GM12878 (cell line): Measurements from ENCODE around the gene LTA. TPM values are rescaled to one million over a fixed set of nuclear protein-coding genes. Genes with fewer than 3 reads are reported as not detected.

ENCODE experiments used
- ATAC-seq: fragments of 200-7000 bp; cut with Tn5 transposase; 3 replicates; pipeline ENCODE4 v1.9.1; 2020; ENCODE audit warnings: mild to moderate bottlenecking, moderate library complexity
- BruUV-seq: library from RNA; stranded (reverse); fragments of 400-500 nt; replicated peaks from 2 replicates; lab custom pipeline; 2021; lab: Mats Ljungman, UMichigan
- CTCF ChIA-PET: fragments of 300-600 bp; sonication (Branson Sonifier 250); formaldehyde crosslinking; extraction: SDS; loops from one replicate; lab custom pipeline; 2021; ENCODE audit warnings: inconsistent platforms; lab: Yijun Ruan, JAX
- POLR2A ChIA-PET: fragments of 350-600 bp; formaldehyde crosslinking; extraction: SDS; loops from one replicate; lab custom pipeline; 2021; ENCODE audit warnings: inconsistent platforms; lab: Charles Lee
- RAD21 ChIA-PET: fragments of 300-600 bp; sonication (Branson Sonifier 250); formaldehyde crosslinking; loops from one replicate; lab custom pipeline; 2023; ENCODE audit warnings: antibody characterized with exemption; ENCODE audit not compliant: unreplicated experiment; lab: Charles Lee
- SMC1A ChIA-PET: fragments of 300-600 bp; sonication (Branson Sonifier 250); formaldehyde crosslinking; loops from one replicate; lab custom pipeline; 2023; ENCODE audit not compliant: unreplicated experiment, uncharacterized antibody; lab: Charles Lee
- DNase-seq: peaks from one replicate; pipeline ENCODE4 v3.0.0-alpha.2; 2011; ENCODE audit warnings: low read depth, low spot score
- FAIRE-seq: peaks from 3 replicates; lab custom pipeline; 2011; peaks lifted over from hg19 to GRCh38; lab: Jason Lieb, UNC
- H2AFZ ChIP-seq: 2 replicates; pipeline ENCODE4 v1.6.0; 2011; ENCODE audit warnings: low read depth, low read length, control low read depth; ENCODE audit not compliant: control insufficient read depth
- H3K27ac ChIP-seq: 2 replicates; pipeline ENCODE4 v1.5.1; 2011; ENCODE audit warnings: control low read depth; ENCODE audit not compliant: control insufficient read depth, insufficient read depth
- H3K27me3 ChIP-seq, 2 experiments: replicated peaks in 1 of 2; 2 replicates each; pipeline versions ENCODE4 v1.6.0 to v1.6.1; 2011; ENCODE audit warnings: low read length in 1 of 2; ENCODE audit not compliant: control insufficient read depth in 2 of 2, insufficient read depth in 2 of 2
- H3K36me3 ChIP-seq, 2 experiments: 2 replicates each; pipeline ENCODE4 v1.5.1; 2011; ENCODE audit warnings: low read length in 1 of 2; ENCODE audit not compliant: control insufficient read depth in 2 of 2, insufficient read depth in 2 of 2
- H3K4me1 ChIP-seq: 2 replicates; pipeline ENCODE4 v1.6.1; 2011; ENCODE audit warnings: mild to moderate bottlenecking, low read length, moderate library complexity, mixed read lengths; ENCODE audit not compliant: control insufficient read depth, insufficient read depth
- H3K4me2 ChIP-seq: 2 replicates; pipeline ENCODE4 v1.6.0; 2011; ENCODE audit warnings: control low read depth; ENCODE audit not compliant: control insufficient read depth, insufficient read depth
- H3K4me3 ChIP-seq: fragments of 200-600 bp; sonication (generic); 2 replicates; pipeline ENCODE4 v1.5.1; 2016
- H3K79me2 ChIP-seq: 2 replicates; pipeline ENCODE4 v1.6.0; 2011; ENCODE audit warnings: low read length; ENCODE audit not compliant: control insufficient read depth, insufficient read depth
- H3K9ac ChIP-seq: 2 replicates; pipeline ENCODE4 v1.8.0; 2011; ENCODE audit warnings: low read length, control low read depth, mixed read lengths; ENCODE audit not compliant: control insufficient read depth, insufficient read depth
- H3K9me3 ChIP-seq: replicated peaks from 3 replicates; pipeline ENCODE4 v1.5.1; 2011; ENCODE audit warnings: mild to moderate bottlenecking, low read length; ENCODE audit not compliant: control insufficient read depth, insufficient read depth
- H4K20me1 ChIP-seq: 2 replicates; pipeline ENCODE4 v1.6.0; 2011; ENCODE audit not compliant: control insufficient read depth, insufficient read depth
- ATF3 ChIP-seq: IDR thresholded peaks from 2 replicates; pipeline ENCODE4 v1.6.1; 2011; ENCODE audit warnings: low read depth, mild to moderate bottlenecking, low read length, moderate library complexity, borderline replicate concordance; ENCODE audit errors: extremely low read depth
- CBFB ChIP-seq: IDR thresholded peaks from 2 replicates; pipeline ENCODE4 v1.6.1; 2016; ENCODE audit warnings: antibody characterized with exemption, low read depth
- E2F4 ChIP-seq: IDR thresholded peaks from 2 replicates; pipeline ENCODE4 v1.6.1; 2012; ENCODE audit warnings: low read depth, low read length, improper control_type of control experiment
- E2F8 ChIP-seq: fragments of 450-650 bp; IDR thresholded peaks from 2 replicates; pipeline ENCODE4 v1.6.1; 2018; ENCODE audit warnings: mild to moderate bottlenecking, low read depth, moderate library complexity; ENCODE audit not compliant: partially characterized antibody
- HCFC1 ChIP-seq: fragments of 150-350 bp; IDR thresholded peaks from 2 replicates; pipeline ENCODE4 v1.6.1; 2014; ENCODE audit warnings: low read length
- IKZF1 ChIP-seq: fragments of 450-650 bp; conservative IDR thresholded peaks from 2 replicates; pipeline ENCODE4 v1.6.1; 2017; ENCODE audit warnings: antibody characterized with exemption, mild to moderate bottlenecking
- LARP7 ChIP-seq: fragments of 450-650 bp; IDR thresholded peaks from 2 replicates; pipeline ENCODE4 v1.6.1; 2017; ENCODE audit warnings: mild to moderate bottlenecking
- NR2C2 ChIP-seq: IDR thresholded peaks from 2 replicates; pipeline ENCODE4 v1.6.1; 2011; ENCODE audit warnings: borderline replicate concordance, low read depth; ENCODE audit not compliant: control insufficient read depth, insufficient read length
- PBX3 ChIP-seq: IDR thresholded peaks from 2 replicates; pipeline ENCODE4 v1.6.1; 2011; ENCODE audit warnings: mild to moderate bottlenecking, low read depth, low read length, moderate library complexity; ENCODE audit not compliant: insufficient replicate concordance
- PML ChIP-seq: IDR thresholded peaks from 2 replicates; pipeline ENCODE4 v1.6.1; 2012; ENCODE audit warnings: low read length, inconsistent platforms
- RBBP5 ChIP-seq: fragments of 200-600 bp; sonication (generic); conservative IDR thresholded peaks from 2 replicates; pipeline ENCODE4 v1.6.1; 2016
- RUNX3 ChIP-seq: IDR thresholded peaks from 2 replicates; pipeline ENCODE4 v1.6.1; 2012; ENCODE audit warnings: low read length, inconsistent platforms
- SIN3A ChIP-seq: IDR thresholded peaks from 2 replicates; pipeline ENCODE4 v1.6.1; 2012; ENCODE audit warnings: low read depth, low read length, improper control_type of control experiment
- SIX5 ChIP-seq: IDR thresholded peaks from 2 replicates; pipeline ENCODE4 v1.6.1; 2011; ENCODE audit warnings: mild to moderate bottlenecking, low read depth, low read length, moderate library complexity; ENCODE audit not compliant: severe bottlenecking
- SMC3 ChIP-seq: IDR thresholded peaks from 2 replicates; pipeline ENCODE4 v1.6.1; 2011; ENCODE audit warnings: low read length, improper control_type of control experiment, borderline replicate concordance
- TAF1 ChIP-seq: IDR thresholded peaks from 2 replicates; pipeline ENCODE4 v1.6.1; 2011; ENCODE audit warnings: mild to moderate bottlenecking, low read depth, low read length, borderline replicate concordance
- ZBTB33 ChIP-seq: fragments of 450-650 bp; IDR thresholded peaks from 2 replicates; pipeline ENCODE4 v1.6.1; 2017; ENCODE audit warnings: mild to moderate bottlenecking
- ZNF384 ChIP-seq: IDR thresholded peaks from 2 replicates; pipeline ENCODE4 v1.6.1; 2012; ENCODE audit warnings: low read depth, mild to moderate bottlenecking, low read length, improper control_type of control experiment, borderline replicate concordance
- whole genome bisulfite sequencing: methylation state at CpG from one replicate; pipeline ENCODE4 v1.1.6; 2016; ENCODE audit warnings: low lambda C conversion rate; ENCODE audit not compliant: insufficient replicate concordance, insufficient coverage; ENCODE audit errors: missing lambda C conversion rate; 5-methylcytosine and 5-hydroxymethylcytosine counted together
- in situ Hi-C: fragments of 300-500 bp; cut with MboI; formaldehyde crosslinking; loops from 9 replicates; pipeline ENCODE4 v1.14.3; 2018; ENCODE audit warnings: mixed read lengths
- intact Hi-C: fragments of 100-400 bp; cut with micrococcal nuclease; formaldehyde crosslinking; loops from one replicate; pipeline ENCODE4 v1.14.2; 2022; ENCODE audit not compliant: unreplicated experiment
- polyA plus RNA-seq, 11 experiments: library from polyadenylated mRNA; depleted of rRNA in 4 of 11; unstranded in 6 of 11; stranded (reverse) in 5 of 11; fragments of >200 nt; fragmentation: Nextera tagmentation in 4 of 11; fragmentation: Illumina TruSeq in 1 of 11; extraction: Ambion mirVana in 4 of 11; extraction: Trizol in 1 of 11; gene quantifications; 1 replicate in 1 of 11; 2 replicates in 10 of 11; pipeline versions ENCODE4 v1.2.1 to v1.2.3, GENCODE V29; 2011 to 2016; ENCODE audit warnings: inconsistent platforms in 2 of 11, missing spikeins in 2 of 11, low read depth in 1 of 11
- total RNA-seq, 4 experiments: library from RNA; depleted of rRNA in 3 of 4; stranded (reverse); fragments of >200 nt in 3 of 4; fragmentation: Illumina TruSeq in 1 of 4; extraction: Trizol in 1 of 4; gene quantifications; 2 replicates each; pipeline versions ENCODE4 v1.2.1 to v1.2.3, GENCODE V29; 2013 to 2021

LTA gene
- total and polyA plus RNA-seq, 10 of the 15 experiments (the other 5 are each of a cell fraction or from before 2014, with no cell fraction given): 27.5 to 100 (median 75.1) TPM

- RAD21 ChIA-PET: interaction anchor here (16.9 kb wide), 1 partner anchor 52 kb away, joined by 668 read pairs; the partner anchor contains the start of gene NCR3
- no peaks in the 10 kb centered on the region for H3K9me3 ChIP-seq
- POLR2A ChIA-PET: interaction anchor here (0.6 kb wide), 1 partner anchor 65 kb away, joined by 3 read pairs; no protein-coding TSS in a partner anchor
- peaks cover 46% of the 10 kb centered on the region for H3K79me2 ChIP-seq
- intact Hi-C loops: loop anchor here (10.0 kb wide), 1 partner anchor 360 kb away; the partner anchor contains the start of gene ZBTB12
- H3K4me1 ChIP-seq: peaks cover 12% of the 10 kb centered on the region; the same call in 1 of the 2 replicates
- H3K27me3 ChIP-seq: no peaks in the 10 kb centered on the region
- DNase-seq (no peak), FAIRE-seq (no peak), ATAC-seq (no peak)
- 48% methylated on average over 2 of the region's 2 CpGs for WGBS
- no peak overlapping the region for H2AFZ ChIP-seq
- BruUV-seq: no TSS peak
- H3K36me3 ChIP-seq: peaks cover 3 to 5% of the 10 kb centered on the region in 2 experiments
- in situ Hi-C loops: loop anchor here (5.0 to 10.0 kb wide), 3 partner anchors 52 to 290 kb away; no protein-coding TSS in a partner anchor
- H3K27ac ChIP-seq: no peak overlapping the region
- H3K4me2 ChIP-seq: no peak overlapping the region
- CTCF ChIA-PET: interaction anchor here (0.8 to 34.8 kb wide), 2 partner anchors 43 to 194 kb away, joined by 3 to 2098 read pairs; partner anchors contain the start of genes LST1, LTB, NCR3 and TNF
- SMC1A ChIA-PET: interaction anchor here (34.7 kb wide), 1 partner anchor 39 kb away, joined by 1989 read pairs; the partner anchor contains the start of genes LST1, LTA, LTB and NCR3
- no peak overlapping the region for H3K4me3 ChIP-seq
- H3K9ac ChIP-seq: no peak overlapping the region
- peaks cover 8% of the 10 kb centered on the region for H4K20me1 ChIP-seq
- TF ChIP-seq SIN3A (no peak), IKZF1 (no peak), LARP7 (no peak), PML (no peak), ZBTB33 (no peak), RBBP5 (no peak), SIX5 (no peak), TAF1 (no peak), SMC3 (no peak), PBX3 (no peak), E2F8 (no peak), HCFC1 (no peak), NR2C2 (no peak), E2F4 (no peak), ZNF384 (no peak), CBFB (no peak), RUNX3 (no peak), ATF3 (no peak)
Measured at GRCh38 chr6:31544676-31545075, 27.4 kb upstream of the LTA start.
